Uterus (tissue), 4 donors: ENCODE data around the gene PHTF2. TPM values are rescaled to one million over a fixed set of nuclear protein-coding genes. Genes with fewer than 3 reads are reported as not detected.
"Not testable (repeated sequence)": the region's sequence is repeated elsewhere in the genome, so short reads cannot be mapped to it uniquely, and the experiment has no call there.

Experiments used
- DNase-seq, 2 donors: peaks; one replicate each; pipeline ENCODE4 v3.0.0-alpha.2; 2019 to 2020
- H3K27ac ChIP-seq, 2 donors: fragments of 200-600 bp; sonication (generic); 1 replicate in 1 of 2; 2 replicates in 1 of 2; pipeline ENCODE4 v1.5.1; 2016 to 2018
- H3K27me3 ChIP-seq, 2 donors: fragments of 200-600 bp; sonication (generic); one replicate each; pipeline ENCODE4 v1.5.1; 2018 to 2019; ENCODE audit warnings: control low read depth in 1 of 2
- H3K36me3 ChIP-seq, 2 donors: fragments of 200-600 bp; sonication (generic); one replicate each; pipeline ENCODE4 v1.5.1; 2019; ENCODE audit warnings: control low read depth in 1 of 2
- H3K4me1 ChIP-seq, 2 donors: fragments of 200-600 bp; sonication (generic); one replicate each; pipeline ENCODE4 v1.5.1; 2018 to 2019; ENCODE audit warnings: control low read depth in 1 of 2
- H3K4me3 ChIP-seq, 2 donors: fragments of 200-600 bp; sonication (generic); 1 replicate in 1 of 2; 2 replicates in 1 of 2; pipeline ENCODE4 v1.5.1; 2018 to 2019; ENCODE audit warnings: mild to moderate bottlenecking in 1 of 2
- H3K9me3 ChIP-seq, 2 donors: fragments of 200-600 bp; sonication (generic); one replicate each; pipeline ENCODE4 v1.5.1; 2019; ENCODE audit warnings: control low read depth in 1 of 2
- POLR2A ChIP-seq, 2 donors: fragments of 450-650 bp; IDR thresholded peaks; one replicate each; pipeline ENCODE4 v1.6.1; 2016; ENCODE audit warnings: antibody characterized with exemption in 2 of 2, mild to moderate bottlenecking in 1 of 2, moderate library complexity in 1 of 2
- intact Hi-C: fragments of 100-400 bp; cut with DNase I; formaldehyde crosslinking; loops from one replicate; pipeline ENCODE4 v1.15.1; 2023; ENCODE audit warnings: low total_unique reads
- total RNA-seq, 4 donors: library from RNA; depleted of rRNA in 3 of 4; stranded (reverse); fragments of >200 nt in 3 of 4; gene quantifications; one replicate each; pipeline versions ENCODE4 v1.1.0 to v1.2.4, GENCODE V29; 2014 to 2023
- TF ChIP-seq, protein P1 (sequence below), 4 experiments: fragments of 200-600 bp in 2 of 4; fragments of 450-650 bp in 2 of 4; sonication (generic) in 2 of 4; IDR thresholded peaks; one replicate each; pipeline ENCODE4 v1.5.1; 2016 to 2019; ENCODE audit warnings: antibody characterized with exemption in 4 of 4, mild to moderate bottlenecking in 2 of 4, moderate library complexity in 1 of 4
- donor health status: DM: yes; HTN: yes; CAD: no.

The PHTF2 gene
- total RNA-seq, 4 donors from 2014 or later: 6.4 to 54.8 (median 24.7) TPM

DNA sequence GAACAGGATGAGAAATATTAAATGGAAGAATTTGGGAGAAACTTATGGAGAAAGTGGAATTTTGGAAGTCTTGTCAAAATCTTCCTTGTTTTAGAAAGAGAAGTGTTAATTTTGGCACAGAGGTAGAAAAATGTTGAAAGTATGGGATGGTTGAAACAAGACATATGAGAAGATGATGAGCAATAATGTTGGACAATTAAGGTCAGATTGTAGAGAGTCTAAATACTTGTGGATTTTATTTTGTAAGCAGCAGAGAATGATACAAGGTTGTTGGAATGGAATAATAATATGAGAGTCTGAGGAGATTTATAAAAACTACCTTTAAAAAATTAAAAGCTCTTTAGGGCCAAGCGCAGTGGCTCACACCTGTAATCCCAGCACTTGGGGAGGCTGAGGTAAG lies 34.6 kb downstream of the PHTF2 start:
- H3K27me3 ChIP-seq: no peaks in the 10 kb centered on the region
- no peaks in the 10 kb centered on the region for H3K9me3 ChIP-seq
- no peak for DNase-seq
- H3K27ac ChIP-seq: no peak overlapping the region
- H3K36me3 ChIP-seq: no peaks in the 10 kb centered on the region
- intact Hi-C loops: no loop called here
- no peaks in the 10 kb centered on the region for H3K4me1 ChIP-seq
- no peak for TF ChIP-seq POLR2A (IDR thresholded peaks at IDR 0.05)
- TF ChIP-seq, protein P1, sequence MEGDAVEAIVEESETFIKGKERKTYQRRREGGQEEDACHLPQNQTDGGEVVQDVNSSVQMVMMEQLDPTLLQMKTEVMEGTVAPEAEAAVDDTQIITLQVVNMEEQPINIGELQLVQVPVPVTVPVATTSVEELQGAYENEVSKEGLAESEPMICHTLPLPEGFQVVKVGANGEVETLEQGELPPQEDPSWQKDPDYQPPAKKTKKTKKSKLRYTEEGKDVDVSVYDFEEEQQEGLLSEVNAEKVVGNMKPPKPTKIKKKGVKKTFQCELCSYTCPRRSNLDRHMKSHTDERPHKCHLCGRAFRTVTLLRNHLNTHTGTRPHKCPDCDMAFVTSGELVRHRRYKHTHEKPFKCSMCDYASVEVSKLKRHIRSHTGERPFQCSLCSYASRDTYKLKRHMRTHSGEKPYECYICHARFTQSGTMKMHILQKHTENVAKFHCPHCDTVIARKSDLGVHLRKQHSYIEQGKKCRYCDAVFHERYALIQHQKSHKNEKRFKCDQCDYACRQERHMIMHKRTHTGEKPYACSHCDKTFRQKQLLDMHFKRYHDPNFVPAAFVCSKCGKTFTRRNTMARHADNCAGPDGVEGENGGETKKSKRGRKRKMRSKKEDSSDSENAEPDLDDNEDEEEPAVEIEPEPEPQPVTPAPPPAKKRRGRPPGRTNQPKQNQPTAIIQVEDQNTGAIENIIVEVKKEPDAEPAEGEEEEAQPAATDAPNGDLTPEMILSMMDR (IDR thresholded peaks at IDR 0.05): no peak
- no peak overlapping the region for H3K4me3 ChIP-seq

- DNase-seq, H3K9me3 ChIP-seq, H3K36me3 ChIP-seq, H3K4me1 ChIP-seq, H3K27ac ChIP-seq, intact Hi-C loops, H3K4me3 ChIP-seq, H3K27me3 ChIP-seq: not testable (repeated sequence)
These were observed 37.9 kb downstream of the PHTF2 start for GRCh38 chr7:77836425-77836824.

GRCh38 chr7:77837275-77837674 lies 38.7 kb downstream of the PHTF2 start:
- Histone ChIP-seq H3K27me3 (no peaks in the 10 kb centered on the region), H3K36me3 (no peaks in the 10 kb centered on the region), H3K27ac (no peak overlapping the region), H3K4me1 (no peaks in the 10 kb centered on the region), H3K9me3 (no peaks in the 10 kb centered on the region), H3K4me3 (no peak overlapping the region)
- DNase-seq: no peak
- intact Hi-C loops: no loop called here
- TF ChIP-seq POLR2A (IDR thresholded peaks at IDR 0.05): no peak
- TF ChIP-seq, protein P1 (IDR thresholded peaks at IDR 0.05): no peak

GRCh38 chr7:77837966-77838365 lies 39.4 kb downstream of the PHTF2 start:
- Histone ChIP-seq H3K36me3 (no peaks in the 10 kb centered on the region), H3K27ac (no peak overlapping the region), H3K27me3 (no peaks in the 10 kb centered on the region), H3K9me3 (no peaks in the 10 kb centered on the region), H3K4me1 (no peaks in the 10 kb centered on the region), H3K4me3 (no peak overlapping the region)
- DNase-seq: no peak
- no peak for TF ChIP-seq POLR2A (IDR thresholded peaks at IDR 0.05)
- TF ChIP-seq, protein P1 (IDR thresholded peaks at IDR 0.05): no peak
- intact Hi-C loops: no loop called here

DNA sequence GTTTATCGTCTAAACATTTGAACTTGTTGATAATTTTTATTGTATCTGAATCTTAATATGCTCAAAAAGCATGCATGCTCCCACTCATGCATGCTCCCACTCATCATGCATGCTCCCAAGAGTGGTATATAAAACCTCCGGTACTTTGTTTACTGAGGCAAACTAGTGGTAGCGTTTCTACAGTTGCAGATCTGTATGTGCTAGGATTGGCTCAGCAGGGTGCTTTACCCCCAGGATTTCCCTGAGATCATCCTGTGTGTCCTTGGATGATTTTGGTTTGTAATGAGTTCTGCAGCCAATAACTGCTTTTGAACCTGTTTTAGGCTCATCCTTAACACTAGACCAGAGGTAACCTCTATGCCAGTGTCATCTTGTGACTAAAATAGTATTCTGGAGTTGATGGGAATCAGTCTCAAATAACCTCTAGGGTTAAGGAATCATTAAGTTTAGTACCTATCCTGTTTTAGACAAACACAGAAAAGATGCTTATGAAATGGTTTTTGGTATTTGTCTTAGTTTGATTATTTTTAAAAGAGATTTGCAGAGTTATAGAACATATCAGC lies 40.4 kb downstream of the PHTF2 start:
- H3K4me1 ChIP-seq: no peaks in the 10 kb centered on the region
- H3K4me3 ChIP-seq: no peak overlapping the region
- DNase-seq: no peak
- no peaks in the 10 kb centered on the region for H3K27me3 ChIP-seq
- H3K36me3 ChIP-seq: no peaks in the 10 kb centered on the region
- H3K9me3 ChIP-seq: no peaks in the 10 kb centered on the region
- intact Hi-C loops: no loop called here
- H3K27ac ChIP-seq: no peak overlapping the region
- TF ChIP-seq, protein P1 (IDR thresholded peaks at IDR 0.05): no peak
- no peak for TF ChIP-seq POLR2A (IDR thresholded peaks at IDR 0.05)

GRCh38 chr7:77839919-77840318 lies 41.3 kb downstream of the PHTF2 start:
- H3K27me3 ChIP-seq: no peaks in the 10 kb centered on the region
- no peaks in the 10 kb centered on the region for H3K36me3 ChIP-seq
- H3K9me3 ChIP-seq: no peaks in the 10 kb centered on the region
- H3K27ac ChIP-seq: no peak overlapping the region
- intact Hi-C loops: no loop called here
- no peaks in the 10 kb centered on the region for H3K4me1 ChIP-seq
- DNase-seq: no peak
- TF ChIP-seq, protein P1 (IDR thresholded peaks at IDR 0.05): no peak
- TF ChIP-seq POLR2A (IDR thresholded peaks at IDR 0.05): no peak
- H3K4me3 ChIP-seq: no peak overlapping the region
